GM13976 (cell line): ENCODE data around the gene USP25.

ENCODE experiments used
- DNase-seq: peaks from one replicate; pipeline ENCODE4 v3.0.0; 2012; ENCODE audit warnings: low spot score
- in situ Hi-C: fragments of 300-500 bp; cut with MboI; formaldehyde crosslinking; loops from one replicate; pipeline ENCODE4 v1.12.0; 2022; ENCODE audit warnings: low sequenced_read_pairs, mixed read lengths, inconsistent platforms; ENCODE audit not compliant: unreplicated experiment
- TF ChIP-seq, protein P1 (sequence below): IDR thresholded peaks from 2 replicates; pipeline ENCODE4 v1.5.1; 2012; ENCODE audit warnings: borderline replicate concordance, mild to moderate bottlenecking; ENCODE audit not compliant: insufficient read depth; ENCODE audit errors: extremely low read depth, missing control alignments, control extremely low read depth

Gene USP25, protein sequence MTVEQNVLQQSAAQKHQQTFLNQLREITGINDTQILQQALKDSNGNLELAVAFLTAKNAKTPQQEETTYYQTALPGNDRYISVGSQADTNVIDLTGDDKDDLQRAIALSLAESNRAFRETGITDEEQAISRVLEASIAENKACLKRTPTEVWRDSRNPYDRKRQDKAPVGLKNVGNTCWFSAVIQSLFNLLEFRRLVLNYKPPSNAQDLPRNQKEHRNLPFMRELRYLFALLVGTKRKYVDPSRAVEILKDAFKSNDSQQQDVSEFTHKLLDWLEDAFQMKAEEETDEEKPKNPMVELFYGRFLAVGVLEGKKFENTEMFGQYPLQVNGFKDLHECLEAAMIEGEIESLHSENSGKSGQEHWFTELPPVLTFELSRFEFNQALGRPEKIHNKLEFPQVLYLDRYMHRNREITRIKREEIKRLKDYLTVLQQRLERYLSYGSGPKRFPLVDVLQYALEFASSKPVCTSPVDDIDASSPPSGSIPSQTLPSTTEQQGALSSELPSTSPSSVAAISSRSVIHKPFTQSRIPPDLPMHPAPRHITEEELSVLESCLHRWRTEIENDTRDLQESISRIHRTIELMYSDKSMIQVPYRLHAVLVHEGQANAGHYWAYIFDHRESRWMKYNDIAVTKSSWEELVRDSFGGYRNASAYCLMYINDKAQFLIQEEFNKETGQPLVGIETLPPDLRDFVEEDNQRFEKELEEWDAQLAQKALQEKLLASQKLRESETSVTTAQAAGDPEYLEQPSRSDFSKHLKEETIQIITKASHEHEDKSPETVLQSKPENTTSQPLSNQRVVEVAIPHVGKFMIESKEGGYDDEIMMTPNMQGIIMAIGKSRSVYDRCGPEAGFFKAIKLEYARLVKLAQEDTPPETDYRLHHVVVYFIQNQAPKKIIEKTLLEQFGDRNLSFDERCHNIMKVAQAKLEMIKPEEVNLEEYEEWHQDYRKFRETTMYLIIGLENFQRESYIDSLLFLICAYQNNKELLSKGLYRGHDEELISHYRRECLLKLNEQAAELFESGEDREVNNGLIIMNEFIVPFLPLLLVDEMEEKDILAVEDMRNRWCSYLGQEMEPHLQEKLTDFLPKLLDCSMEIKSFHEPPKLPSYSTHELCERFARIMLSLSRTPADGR

DNA sequence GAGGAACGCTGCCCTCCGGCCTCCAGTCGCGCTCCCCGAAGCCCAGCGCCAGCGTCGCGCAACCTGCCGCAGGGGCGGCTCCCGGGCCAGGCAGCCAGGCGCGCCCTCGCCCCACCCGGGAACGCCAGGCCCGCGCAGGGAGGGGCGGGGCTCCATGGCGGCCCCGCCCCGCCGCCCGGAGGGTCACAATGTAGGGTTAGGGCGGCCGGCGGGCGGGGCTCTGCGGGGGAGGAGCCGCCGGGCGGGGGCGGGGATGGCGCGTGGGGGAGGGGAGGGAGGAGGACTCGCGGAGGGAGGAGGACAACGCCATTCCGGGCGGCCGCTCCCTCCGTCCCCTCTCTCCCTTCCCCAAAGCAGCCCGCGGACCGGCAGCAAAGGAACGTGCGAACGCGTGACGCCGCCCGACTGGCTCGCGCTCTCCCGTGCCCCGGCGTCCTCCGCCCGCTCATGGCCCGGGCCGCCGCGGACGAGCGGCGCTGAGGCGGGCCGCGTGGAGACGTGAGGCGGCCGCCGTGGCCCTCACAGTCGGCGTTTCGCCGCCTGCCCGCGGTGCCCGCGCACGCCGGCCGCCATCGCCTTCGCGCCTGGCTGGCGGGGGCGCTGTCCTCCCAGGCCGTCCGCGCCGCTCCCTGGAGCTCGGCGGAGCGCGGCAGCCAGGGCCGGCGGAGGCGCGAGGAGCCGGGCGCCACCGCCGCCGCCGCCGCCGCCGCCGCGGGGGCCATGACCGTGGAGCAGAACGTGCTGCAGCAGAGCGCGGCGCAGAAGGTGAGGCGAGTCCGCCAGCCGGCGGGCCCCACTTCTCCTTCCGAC is at the start of gene USP25:
TSS of gene USP25 (plus strand) at position 309 of the 810 bp plus-strand sequence. CDS start at position 721, 412 bp downstream.
- peak; percentile 95 for DNase-seq
- in situ Hi-C loops = no loop called here
- TF ChIP-seq, protein P1, sequence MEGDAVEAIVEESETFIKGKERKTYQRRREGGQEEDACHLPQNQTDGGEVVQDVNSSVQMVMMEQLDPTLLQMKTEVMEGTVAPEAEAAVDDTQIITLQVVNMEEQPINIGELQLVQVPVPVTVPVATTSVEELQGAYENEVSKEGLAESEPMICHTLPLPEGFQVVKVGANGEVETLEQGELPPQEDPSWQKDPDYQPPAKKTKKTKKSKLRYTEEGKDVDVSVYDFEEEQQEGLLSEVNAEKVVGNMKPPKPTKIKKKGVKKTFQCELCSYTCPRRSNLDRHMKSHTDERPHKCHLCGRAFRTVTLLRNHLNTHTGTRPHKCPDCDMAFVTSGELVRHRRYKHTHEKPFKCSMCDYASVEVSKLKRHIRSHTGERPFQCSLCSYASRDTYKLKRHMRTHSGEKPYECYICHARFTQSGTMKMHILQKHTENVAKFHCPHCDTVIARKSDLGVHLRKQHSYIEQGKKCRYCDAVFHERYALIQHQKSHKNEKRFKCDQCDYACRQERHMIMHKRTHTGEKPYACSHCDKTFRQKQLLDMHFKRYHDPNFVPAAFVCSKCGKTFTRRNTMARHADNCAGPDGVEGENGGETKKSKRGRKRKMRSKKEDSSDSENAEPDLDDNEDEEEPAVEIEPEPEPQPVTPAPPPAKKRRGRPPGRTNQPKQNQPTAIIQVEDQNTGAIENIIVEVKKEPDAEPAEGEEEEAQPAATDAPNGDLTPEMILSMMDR = peak; percentile 73

DNA sequence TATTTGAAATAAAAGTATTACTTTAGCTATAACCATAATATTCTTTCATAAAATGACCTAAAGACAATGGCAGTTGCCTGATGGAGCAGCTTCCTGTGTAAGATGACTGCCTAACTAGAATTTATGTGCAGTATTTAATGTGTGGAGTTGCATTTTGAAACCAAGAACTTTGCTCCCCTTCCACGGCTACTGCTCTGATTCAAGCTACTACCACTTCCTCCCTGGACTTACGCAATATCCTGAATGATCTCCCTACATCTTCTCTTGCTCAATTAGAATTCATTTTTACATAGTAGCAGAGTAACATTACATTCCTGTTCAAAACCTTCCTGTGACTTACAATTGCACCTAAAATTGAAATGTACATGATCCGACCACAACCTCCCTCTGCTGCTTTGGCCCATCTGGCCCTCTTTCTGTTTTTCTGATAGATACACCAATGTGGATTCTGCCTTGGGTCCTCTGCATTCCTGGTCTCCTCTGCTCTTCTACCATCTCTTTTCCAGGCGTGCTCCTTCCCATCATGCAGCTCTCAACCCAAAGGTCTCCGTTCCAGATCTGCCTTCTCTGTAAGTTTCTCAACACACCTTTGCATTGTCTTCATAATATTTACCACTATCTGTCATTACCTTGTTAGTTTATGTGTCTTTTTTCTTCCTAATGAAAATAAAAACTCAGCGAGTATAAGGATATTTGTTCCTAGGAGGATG is 47.4 kb upstream of the USP25 start:
- in situ Hi-C loops = no loop called here
- TF ChIP-seq, protein P1 = no peak
- no peak for DNase-seq

DNA sequence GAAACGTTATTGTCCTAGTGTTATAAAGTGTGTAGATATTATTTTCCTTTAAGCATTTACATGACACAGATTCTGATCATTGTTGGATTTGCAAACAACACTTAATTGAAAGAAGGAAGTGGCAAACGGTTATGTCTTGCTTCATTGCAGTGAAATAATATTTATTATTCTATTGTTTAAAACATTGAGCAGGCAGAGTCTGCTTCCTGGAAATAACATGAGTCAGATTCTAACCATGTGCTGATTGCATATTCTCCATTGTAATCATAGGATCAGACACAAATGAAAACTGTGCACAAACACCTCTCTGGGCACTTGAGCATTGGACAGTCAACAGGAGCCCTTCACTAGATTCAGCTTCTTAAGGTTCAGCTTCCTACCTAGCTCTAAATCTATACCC is 46.8 kb upstream of the USP25 start:
- in situ Hi-C loops = no loop called here
- TF ChIP-seq, protein P1 = no peak
- no peak for DNase-seq

DNA sequence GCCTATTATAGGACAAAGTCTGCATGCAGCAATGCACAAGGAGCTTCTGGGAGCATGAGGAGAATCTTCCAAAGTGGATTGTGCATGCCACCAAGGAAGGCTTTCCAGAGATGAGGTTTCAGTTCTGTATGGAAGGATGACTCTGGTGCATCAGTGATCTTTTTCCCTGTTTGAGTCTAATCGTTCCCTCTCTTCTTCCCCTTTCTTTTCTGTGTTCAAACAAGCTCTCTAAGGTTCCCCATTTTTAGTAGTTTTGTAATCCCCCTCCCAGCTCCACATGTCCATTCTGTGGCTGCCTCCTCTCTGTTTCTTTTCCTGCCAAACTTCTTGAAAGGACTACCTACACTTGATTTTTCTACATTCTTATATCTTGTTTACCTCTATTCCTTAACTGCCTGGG is 43.3 kb upstream of the USP25 start:
- TF ChIP-seq, protein P1 = no peak
- DNase-seq = no peak
- in situ Hi-C loops = no loop called here

DNA sequence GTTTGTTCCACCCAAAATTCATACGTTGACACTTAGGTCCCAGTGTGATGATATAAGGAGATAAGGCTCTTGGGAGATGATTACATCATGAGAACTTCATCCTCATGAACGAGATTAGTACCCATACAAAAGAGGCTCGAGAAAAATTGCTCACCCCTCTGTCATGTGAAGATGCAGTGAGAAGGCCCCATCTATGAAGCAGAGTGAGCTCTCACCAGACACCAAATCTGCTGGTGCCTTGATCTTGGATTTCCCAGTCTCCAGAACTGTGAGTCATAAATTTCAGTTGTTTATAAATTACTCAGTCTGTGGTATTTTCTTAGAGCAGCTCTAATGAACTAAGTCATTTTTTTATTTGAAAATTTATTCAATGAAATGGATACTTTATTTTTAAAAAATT is 42.6 kb upstream of the USP25 start:
- TF ChIP-seq, protein P1 = no peak
- no peak for DNase-seq
- in situ Hi-C loops = no loop called here

DNA sequence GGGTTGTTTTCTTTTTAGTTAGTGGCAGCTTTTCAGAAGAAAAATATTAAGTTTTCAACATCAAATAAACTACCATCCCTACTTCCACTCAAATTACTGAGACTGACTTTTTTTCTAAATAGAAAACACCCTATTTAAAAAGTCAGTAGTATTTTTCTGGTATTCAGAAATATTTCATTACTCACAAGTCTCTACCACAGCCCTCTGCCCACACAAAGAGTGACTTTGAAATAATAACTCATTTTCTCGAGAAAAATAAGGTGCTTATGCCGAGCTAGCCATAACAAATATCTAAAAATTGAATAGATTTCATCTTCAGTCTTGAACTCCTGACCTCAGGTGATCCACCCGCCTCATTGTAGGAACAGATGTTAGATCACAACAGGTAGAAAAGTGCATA is 41.8 kb upstream of the USP25 start:
- TF ChIP-seq, protein P1 = no peak
- DNase-seq = no peak
- in situ Hi-C loops = no loop called here
